KBM-7 (cell line): Measurements from ENCODE around the gene NEO1.

Experiments used
- DNase-seq: peaks from one replicate; pipeline ENCODE4 v3.0.0-alpha.2; 2015
- in situ Hi-C: fragments of 300-500 bp; cut with MboI; formaldehyde crosslinking; loops from 2 replicates; pipeline ENCODE4 v1.14.3; 2020; ENCODE audit warnings: low sequenced_read_pairs, low pct_unique_long_range_greater_than_20kb, mixed read lengths

Gene NEO1

GRCh38 chr15:73051807-73052652 lies at the start of gene NEO1:
Gene NEO1 (plus strand): TSS chr15:73052463. CDS start chr15:73052676, 213 bp downstream.
- DNase-seq, result peak; percentile 77
- in situ Hi-C loops, result no loop called here

- in situ Hi-C loops, result no loop called here
- DNase-seq, result no peak
These were observed 47.8 kb upstream of the NEO1 start for GRCh38 chr15:73004462-73004861.

GRCh38 chr15:73005032-73005431 lies 47.2 kb upstream of the NEO1 start:
- in situ Hi-C loops, result no loop called here
- DNase-seq, result no peak

- in situ Hi-C loops, result no loop called here
- no peak for DNase-seq
These were observed 46.8 kb upstream of the NEO1 start for GRCh38 chr15:73005446-73005845.

GRCh38 chr15:73006523-73006922 lies 45.7 kb upstream of the NEO1 start:
- no peak for DNase-seq
- in situ Hi-C loops, result no loop called here

- in situ Hi-C loops, result no loop called here
- no peak for DNase-seq
These were observed 42.9 kb upstream of the NEO1 start for GRCh38 chr15:73009066-73010056.

GRCh38 chr15:73010154-73011152 lies 41.8 kb upstream of the NEO1 start:
- DNase-seq, result no peak
- in situ Hi-C loops, result no loop called here

- in situ Hi-C loops, result no loop called here
- no peak for DNase-seq
These were observed 37.4 kb upstream of the NEO1 start for GRCh38 chr15:73014904-73015303.

GRCh38 chr15:73015493-73015892 lies 36.8 kb upstream of the NEO1 start:
- no peak for DNase-seq
- in situ Hi-C loops, result no loop called here

GRCh38 chr15:73017987-73018386 lies 34.3 kb upstream of the NEO1 start:
- in situ Hi-C loops, result no loop called here

GRCh38 chr15:73019154-73019553 lies 33.1 kb upstream of the NEO1 start:
- no peak for DNase-seq
- in situ Hi-C loops, result no loop called here

More at GRCh38 chr15:73017987-73018386, 34.3 kb upstream of the NEO1 start:
- no peak for DNase-seq

- no peak for DNase-seq
- in situ Hi-C loops, result no loop called here
These were observed 32.6 kb upstream of the NEO1 start for GRCh38 chr15:73019601-73020146.

- DNase-seq, result no peak
- in situ Hi-C loops, result no loop called here
These were observed 31.1 kb upstream of the NEO1 start for GRCh38 chr15:73021139-73021621.

- DNase-seq, result no peak
- in situ Hi-C loops, result no loop called here
These were observed 30.1 kb upstream of the NEO1 start for GRCh38 chr15:73022161-73022560.

- DNase-seq, result no peak
- in situ Hi-C loops, result no loop called here
These were observed 29.2 kb upstream of the NEO1 start for GRCh38 chr15:73023071-73023470.

GRCh38 chr15:73024168-73024567 lies 28.1 kb upstream of the NEO1 start:
- in situ Hi-C loops, result no loop called here
- DNase-seq, result no peak

GRCh38 chr15:73026511-73027054 lies 25.7 kb upstream of the NEO1 start:
- no peak for DNase-seq

GRCh38 chr15:73028031-73028430 lies 24.2 kb upstream of the NEO1 start:
- no peak for DNase-seq
- in situ Hi-C loops, result no loop called here

More at GRCh38 chr15:73026511-73027054, 25.7 kb upstream of the NEO1 start:
- in situ Hi-C loops, result no loop called here
